HepG2 (cell line): Measurements from ENCODE around the gene HOXA10. TPM values are rescaled to one million over a fixed set of nuclear protein-coding genes. Genes with fewer than 3 reads are reported as not detected.

ENCODE experiments used
- DR1 ChIP-seq: sonication (generic); formaldehyde crosslinking; IDR thresholded peaks from 2 replicates; pipeline ENCODE4 v1.8.0; 2021; ENCODE audit warnings: mild to moderate bottlenecking, missing genetic modification reagents, inconsistent platforms
- FIP1L1 ChIP-seq: fragments of 200-400 bp; formaldehyde crosslinking; IDR thresholded peaks from 2 replicates; pipeline ENCODE4 v1.6.1; 2018; ENCODE audit warnings: low read depth, mild to moderate bottlenecking, low read length, moderate library complexity, borderline replicate concordance; ENCODE audit not compliant: insufficient read depth
- FOXA1 ChIP-seq, 2 experiments: fragments of 450-650 bp in 1 of 2; sonication (generic) in 1 of 2; formaldehyde crosslinking in 1 of 2; IDR thresholded peaks; 2 replicates each; pipeline versions ENCODE4 v1.4.0 to v1.6.1; 2016 to 2020; ENCODE audit warnings: missing genetic modification reagents in 1 of 2
- FOXO1 ChIP-seq: sonication (generic); formaldehyde crosslinking; IDR thresholded peaks from 2 replicates; pipeline ENCODE4 v1.4.0; 2020; ENCODE audit warnings: missing genetic modification reagents
- JUND ChIP-seq: sonication (generic); formaldehyde crosslinking; IDR thresholded peaks from 2 replicates; pipeline ENCODE4 v1.8.0; 2022; ENCODE audit warnings: mild to moderate bottlenecking, missing genetic modification reagents
- KAT2B ChIP-seq: fragments of 150-350 bp; IDR thresholded peaks from 2 replicates; pipeline ENCODE4 v1.6.1; 2014; ENCODE audit warnings: low read depth, low read length, borderline replicate concordance
- KLF13 ChIP-seq: sonication (generic); formaldehyde crosslinking; IDR thresholded peaks from 2 replicates; pipeline ENCODE4 v1.4.0; 2020; ENCODE audit warnings: mild to moderate bottlenecking, missing genetic modification reagents
- NAIF1 ChIP-seq: sonication (generic); formaldehyde crosslinking; IDR thresholded peaks from 2 replicates; pipeline ENCODE4 v1.5.0; 2020; ENCODE audit warnings: mild to moderate bottlenecking, missing genetic modification reagents, borderline replicate concordance
- NR1H2 ChIP-seq: sonication (generic); formaldehyde crosslinking; IDR thresholded peaks from 2 replicates; pipeline ENCODE4 v1.8.1; 2022; ENCODE audit warnings: low read depth, missing genetic modification reagents, borderline replicate concordance
- NRL ChIP-seq: sonication (generic); formaldehyde crosslinking; IDR thresholded peaks from 2 replicates; pipeline ENCODE4 v1.5.0; 2020; ENCODE audit warnings: missing genetic modification reagents, mild to moderate bottlenecking, moderate library complexity, borderline replicate concordance
- SMARCC2 ChIP-seq: fragments of 450-650 bp; IDR thresholded peaks from 2 replicates; pipeline ENCODE4 v1.6.1; 2017; ENCODE audit warnings: antibody characterized with exemption, mild to moderate bottlenecking
- TEAD3 ChIP-seq: optimal IDR thresholded peaks from 2 replicates; pipeline ENCODE3; 2016; ENCODE audit warnings: borderline replicate concordance
- TFAP4 ChIP-seq: sonication (generic); IDR thresholded peaks from 2 replicates; pipeline ENCODE4 v1.6.1; 2016; ENCODE audit warnings: low read depth, borderline replicate concordance
- ZBTB26 ChIP-seq: IDR thresholded peaks from 2 replicates; pipeline ENCODE4 v1.6.1; 2016; ENCODE audit warnings: missing compliant biosample characterization, missing genetic modification reagents, borderline replicate concordance
- ZBTB8A ChIP-seq: sonication (generic); formaldehyde crosslinking; IDR thresholded peaks from 2 replicates; pipeline ENCODE4 v1.4.0; 2020; ENCODE audit warnings: mild to moderate bottlenecking, low read depth, missing genetic modification reagents, borderline replicate concordance
- ZNF335 ChIP-seq: sonication (generic); formaldehyde crosslinking; IDR thresholded peaks from 2 replicates; pipeline ENCODE4 v1.4.0; 2020; ENCODE audit warnings: missing genetic modification reagents
- ZNF510 ChIP-seq: sonication (generic); formaldehyde crosslinking; IDR thresholded peaks from 2 replicates; pipeline ENCODE4 v1.4.0; 2020; ENCODE audit warnings: low read depth, mild to moderate bottlenecking, missing genetic modification reagents
- ZNF549 ChIP-seq: sonication (generic); formaldehyde crosslinking; IDR thresholded peaks from 2 replicates; pipeline ENCODE4 v1.5.0; 2020; ENCODE audit warnings: missing genetic modification reagents
- ZNF615 ChIP-seq: sonication (generic); formaldehyde crosslinking; IDR thresholded peaks from 2 replicates; pipeline ENCODE4 v1.5.0; 2020; ENCODE audit warnings: mild to moderate bottlenecking, missing genetic modification reagents, borderline replicate concordance
- ZNF7 ChIP-seq: IDR thresholded peaks from 2 replicates; pipeline ENCODE4 v1.6.1; 2016; ENCODE audit warnings: missing biosample characterization, missing genetic modification reagents
- ZNF737 ChIP-seq: sonication (generic); formaldehyde crosslinking; IDR thresholded peaks from 2 replicates; pipeline ENCODE4 v1.5.0; 2020; ENCODE audit warnings: missing genetic modification reagents, mild to moderate bottlenecking, borderline replicate concordance
- ZNF83 ChIP-seq: sonication (generic); formaldehyde crosslinking; IDR thresholded peaks from 2 replicates; pipeline ENCODE4 v1.4.0; 2020; ENCODE audit warnings: missing genetic modification reagents, mild to moderate bottlenecking, borderline replicate concordance
- ZSCAN21 ChIP-seq: sonication (generic); formaldehyde crosslinking; IDR thresholded peaks from 2 replicates; pipeline ENCODE4 v1.8.0; 2022; ENCODE audit warnings: mild to moderate bottlenecking, missing genetic modification reagents, moderate library complexity, borderline replicate concordance
- ZZZ3 ChIP-seq: sonication (generic); formaldehyde crosslinking; IDR thresholded peaks from 2 replicates; pipeline ENCODE4 v1.4.0; 2020; ENCODE audit warnings: missing genetic modification reagents, mild to moderate bottlenecking, borderline replicate concordance
- polyA plus RNA-seq, 8 experiments: library from polyadenylated mRNA; depleted of rRNA in 3 of 8; stranded (reverse) in 7 of 8; unstranded in 1 of 8; fragments of >200 nt; fragmentation: Illumina TruSeq in 4 of 8; extraction: Trizol in 4 of 8; gene quantifications; 2 replicates each; pipeline versions ENCODE4 v1.2.1 to v1.2.3, GENCODE V29; 2011 to 2016; ENCODE audit warnings: low read depth in 4 of 8, missing spikeins in 1 of 8, mixed read lengths in 1 of 8; ENCODE audit not compliant: insufficient read depth in 1 of 8
- total RNA-seq, 5 experiments: library from RNA; depleted of rRNA; stranded (reverse); fragments of >200 nt; fragmentation: Illumina TruSeq; extraction: Trizol; gene quantifications; 2 replicates each; pipeline ENCODE4 v1.2.3, GENCODE V29; 2016; ENCODE audit warnings: low read depth in 1 of 5
- TF ChIP-seq, protein P1 (sequence below): IDR thresholded peaks from 2 replicates; pipeline ENCODE4 v1.6.1; 2018; ENCODE audit warnings: missing genetic modification reagents, mild to moderate bottlenecking, missing compliant biosample characterization
- TF ChIP-seq, protein P2 (sequence below): sonication (generic); formaldehyde crosslinking; IDR thresholded peaks from 2 replicates; pipeline ENCODE4 v1.4.0; 2020; ENCODE audit warnings: mild to moderate bottlenecking, missing genetic modification reagents

The HOXA10 gene
- total and polyA plus RNA-seq, 2 of the 13 experiments (the other 11 are each of a cell fraction or from before 2014, with no cell fraction given), result not detected

GRCh38 chr7:27133409-27134231 is 40.5 kb downstream of the HOXA10 start (continued):
- TF ChIP-seq, protein P1, sequence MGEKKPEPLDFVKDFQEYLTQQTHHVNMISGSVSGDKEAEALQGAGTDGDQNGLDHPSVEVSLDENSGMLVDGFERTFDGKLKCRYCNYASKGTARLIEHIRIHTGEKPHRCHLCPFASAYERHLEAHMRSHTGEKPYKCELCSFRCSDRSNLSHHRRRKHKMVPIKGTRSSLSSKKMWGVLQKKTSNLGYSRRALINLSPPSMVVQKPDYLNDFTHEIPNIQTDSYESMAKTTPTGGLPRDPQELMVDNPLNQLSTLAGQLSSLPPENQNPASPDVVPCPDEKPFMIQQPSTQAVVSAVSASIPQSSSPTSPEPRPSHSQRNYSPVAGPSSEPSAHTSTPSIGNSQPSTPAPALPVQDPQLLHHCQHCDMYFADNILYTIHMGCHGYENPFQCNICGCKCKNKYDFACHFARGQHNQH (CRISPR knock-in tag), result no peak
- no peak for TF ChIP-seq FOXO1 (CRISPR knock-in tag)
- no peak; the same call in 1 of the 2 replicates for TF ChIP-seq ZBTB26 (CRISPR knock-in tag)
- TF ChIP-seq JUND, result no peak
- TF ChIP-seq ZBTB8A (CRISPR knock-in tag), result no peak
- no peak for TF ChIP-seq SMARCC2
- no peak for TF ChIP-seq ZNF549 (CRISPR knock-in tag)
- TF ChIP-seq ZZZ3 (CRISPR knock-in tag), result no peak
- no peak for TF ChIP-seq DR1 (CRISPR knock-in tag)
- TF ChIP-seq TEAD3 (CRISPR knock-in tag), result peak; percentile 40
- TF ChIP-seq ZNF7 (CRISPR knock-in tag), result no peak
- no peak for TF ChIP-seq KAT2B
- no peak for TF ChIP-seq NAIF1 (CRISPR knock-in tag)
- TF ChIP-seq NR1H2 (CRISPR knock-in tag), result no peak
- no peak for TF ChIP-seq KLF13 (CRISPR knock-in tag)
- TF ChIP-seq FOXA1 (IDR thresholded peaks at IDR 0.05), result no peak
- no peak for TF ChIP-seq FOXA1 (CRISPR knock-in tag; IDR thresholded peaks at IDR 0.05)
- TF ChIP-seq ZNF615 (CRISPR knock-in tag), result no peak
- no peak for TF ChIP-seq ZSCAN21 (CRISPR knock-in tag)
- TF ChIP-seq FIP1L1, result no peak
- no peak for TF ChIP-seq TFAP4
- no peak for TF ChIP-seq ZNF737 (CRISPR knock-in tag)
- TF ChIP-seq NRL, result no peak
- TF ChIP-seq ZNF335 (CRISPR knock-in tag), result no peak
- TF ChIP-seq, protein P2, sequence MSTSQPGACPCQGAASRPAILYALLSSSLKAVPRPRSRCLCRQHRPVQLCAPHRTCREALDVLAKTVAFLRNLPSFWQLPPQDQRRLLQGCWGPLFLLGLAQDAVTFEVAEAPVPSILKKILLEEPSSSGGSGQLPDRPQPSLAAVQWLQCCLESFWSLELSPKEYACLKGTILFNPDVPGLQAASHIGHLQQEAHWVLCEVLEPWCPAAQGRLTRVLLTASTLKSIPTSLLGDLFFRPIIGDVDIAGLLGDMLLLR (CRISPR knock-in tag), result no peak
- TF ChIP-seq ZNF510 (CRISPR knock-in tag), result no peak
- TF ChIP-seq ZNF83 (CRISPR knock-in tag), result no peak
